GM12872 (cell line): ENCODE measurements around the gene PRKCA.

ENCODE experiments used
- TF ChIP-seq, protein P1 (sequence below): IDR thresholded peaks from 3 replicates; pipeline ENCODE4 v1.5.1; 2011; ENCODE audit warnings: low read depth, mild to moderate bottlenecking, low read length, moderate library complexity; ENCODE audit not compliant: insufficient read depth

The PRKCA gene

GRCh38 chr17:66472123-66472522, 169.7 kb downstream of the PRKCA start:
- TF ChIP-seq, protein P1, sequence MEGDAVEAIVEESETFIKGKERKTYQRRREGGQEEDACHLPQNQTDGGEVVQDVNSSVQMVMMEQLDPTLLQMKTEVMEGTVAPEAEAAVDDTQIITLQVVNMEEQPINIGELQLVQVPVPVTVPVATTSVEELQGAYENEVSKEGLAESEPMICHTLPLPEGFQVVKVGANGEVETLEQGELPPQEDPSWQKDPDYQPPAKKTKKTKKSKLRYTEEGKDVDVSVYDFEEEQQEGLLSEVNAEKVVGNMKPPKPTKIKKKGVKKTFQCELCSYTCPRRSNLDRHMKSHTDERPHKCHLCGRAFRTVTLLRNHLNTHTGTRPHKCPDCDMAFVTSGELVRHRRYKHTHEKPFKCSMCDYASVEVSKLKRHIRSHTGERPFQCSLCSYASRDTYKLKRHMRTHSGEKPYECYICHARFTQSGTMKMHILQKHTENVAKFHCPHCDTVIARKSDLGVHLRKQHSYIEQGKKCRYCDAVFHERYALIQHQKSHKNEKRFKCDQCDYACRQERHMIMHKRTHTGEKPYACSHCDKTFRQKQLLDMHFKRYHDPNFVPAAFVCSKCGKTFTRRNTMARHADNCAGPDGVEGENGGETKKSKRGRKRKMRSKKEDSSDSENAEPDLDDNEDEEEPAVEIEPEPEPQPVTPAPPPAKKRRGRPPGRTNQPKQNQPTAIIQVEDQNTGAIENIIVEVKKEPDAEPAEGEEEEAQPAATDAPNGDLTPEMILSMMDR = no peak

DNA sequence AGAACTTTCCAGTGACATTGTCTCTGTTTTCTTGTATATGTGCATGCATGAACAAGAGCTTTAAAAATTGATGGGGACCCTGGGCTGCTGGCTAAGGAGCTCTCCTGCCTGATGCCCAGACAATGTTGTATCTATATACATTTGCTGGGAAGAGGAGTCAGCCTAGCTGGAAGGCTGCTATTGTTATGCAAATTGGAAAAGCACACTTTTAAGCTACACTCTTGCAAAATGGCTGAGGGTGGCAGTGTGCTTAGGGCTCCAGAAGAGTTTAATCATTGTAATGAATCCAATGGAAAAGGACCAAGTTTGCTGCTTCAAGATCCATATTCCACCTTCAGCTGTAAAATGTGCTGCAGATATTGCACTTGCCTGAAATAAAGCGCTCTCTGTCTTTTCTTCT, 171.8 kb downstream of the PRKCA start:
- TF ChIP-seq, protein P1 = no peak

DNA sequence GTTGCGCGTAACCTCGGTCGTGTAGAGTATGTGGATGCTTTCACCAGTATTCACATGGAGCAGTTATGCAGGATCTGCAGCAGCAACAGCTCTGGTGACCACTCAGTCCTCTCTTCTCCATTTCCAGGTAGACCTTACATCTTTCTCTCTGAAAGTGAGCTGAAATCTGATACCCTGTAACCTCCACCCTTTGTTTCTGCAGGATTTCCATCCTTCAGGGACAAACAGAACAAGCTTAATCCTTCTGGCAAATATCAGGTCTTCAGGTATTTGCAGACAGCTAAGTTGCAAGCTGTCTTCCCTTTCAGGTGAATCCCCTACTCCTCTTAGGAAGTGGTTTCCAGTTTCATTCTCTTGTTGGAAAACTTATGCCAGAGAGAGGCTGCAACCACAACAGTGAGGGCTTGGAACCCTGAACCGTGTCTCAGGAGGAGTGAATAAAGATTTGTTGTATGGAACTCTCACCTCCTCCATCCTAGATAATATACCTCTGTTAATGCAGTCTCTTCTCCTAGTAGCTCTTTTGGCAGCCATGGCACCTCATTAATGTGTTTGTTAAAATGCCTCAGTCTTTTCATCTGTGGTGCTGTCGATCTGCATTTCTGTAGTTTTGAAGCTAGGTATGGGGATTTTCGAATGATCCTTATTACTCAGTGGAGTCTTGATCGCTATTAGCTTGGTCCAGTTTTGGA, 172.5 kb downstream of the PRKCA start:
- TF ChIP-seq, protein P1 = no peak

GRCh38 chr17:66476014-66476413, 173.6 kb downstream of the PRKCA start:
- TF ChIP-seq, protein P1 = no peak

GRCh38 chr17:66477615-66478283, 175.3 kb downstream of the PRKCA start:
- TF ChIP-seq, protein P1 = no peak

- TF ChIP-seq, protein P1 = no peak
Observed at GRCh38 chr17:66480243-66480642, 177.8 kb downstream of the PRKCA start.

DNA sequence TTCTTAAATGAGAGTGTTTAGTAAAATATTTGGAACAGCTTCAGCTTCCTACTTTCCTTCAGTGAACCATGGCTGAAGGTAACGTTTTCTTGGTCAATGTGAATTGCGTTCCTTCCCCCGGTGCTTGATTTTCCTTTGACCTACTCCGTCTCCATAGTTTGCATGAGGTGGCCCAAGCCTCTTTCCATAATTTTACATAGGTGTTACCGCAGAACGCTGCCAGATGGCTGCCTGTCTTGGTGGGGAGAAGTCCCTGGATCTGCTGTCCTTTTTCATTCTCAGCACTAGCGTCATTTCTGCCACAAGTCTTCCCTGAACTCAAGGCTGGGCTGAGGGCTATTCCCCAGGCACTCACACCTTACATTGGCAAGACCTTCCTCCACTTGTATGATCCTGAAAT, 178.4 kb downstream of the PRKCA start:
- TF ChIP-seq, protein P1 = no peak
